Measurements from ENCODE around the gene PAM. TPM values are rescaled to one million over a fixed set of nuclear protein-coding genes. Genes with fewer than 3 reads are reported as not detected.

The PAM gene
- total RNA-seq, 1 experiment from 2014 or later = 90.0 TPM

GRCh38 chr5:102792705-102793104 lies 37.6 kb downstream of the PAM start:
- ATAC-seq = 0 out of 2 replicates have a peak, but pooled peaks have one; percentile 24

GRCh38 chr5:102794047-102794446 lies 38.9 kb downstream of the PAM start:
- Histone ChIP-seq H3K4me1 (ENCODE audit: insufficient read depth, low read length) (peaks cover 24% of the 10 kb centered on the region), H3K27me3 (ENCODE audit: low read length) (no peaks in the 10 kb centered on the region), H3F3A (ENCODE audit: low read length, unreplicated experiment) (no peaks in the 10 kb centered on the region), H4K20me1 (ENCODE audit: low read length) (no peaks in the 10 kb centered on the region), H3K79me2 (ENCODE audit: low read length) (no peaks in the 10 kb centered on the region), H3K36me3 (ENCODE audit: low read depth, low read length) (no peaks in the 10 kb centered on the region), H3K4me2 (ENCODE audit: low read length) (0 out of 2 replicates have a peak overlapping the region, but pooled peaks have one; percentile 15), H3K9me2 (replicated peaks; ENCODE audit: low read length) (no peaks in the 10 kb centered on the region), H3K9me3 (ENCODE audit: low read length) (no peaks in the 10 kb centered on the region), H3K4me3 (ENCODE audit: low read length) (no peak overlapping the region), H2AFZ (ENCODE audit: low read length) (no peak overlapping the region), H3K9ac (ENCODE audit: low read length) (no peak overlapping the region), H3K27ac (ENCODE audit: low read length) (no peak overlapping the region)
- ChIA-PET CTCF (interaction anchor here (0.5 to 1.4 kb wide), 2 partner anchors 61 to 63 kb away, joined by 3 to 5 read pairs; no protein-coding TSS in a partner anchor), POLR2A (ENCODE audit: unreplicated experiment) (interaction anchor here (0.8 kb wide), 1 partner anchor 715 kb away, joined by 3 read pairs; no protein-coding TSS in a partner anchor)
- ATAC-seq (peak; percentile 10; the same call in 1 of the 2 replicates), DNase-seq (no peak)
- intact Hi-C loops (cut with micrococcal nuclease) = loop anchor here (1.0 to 5.0 kb wide), 3 partner anchors 62 to 212 kb away; no protein-coding TSS in a partner anchor
- BruUV-seq (replicated peaks) = no TSS peak
- TF ChIP-seq CTCF (conservative IDR thresholded peaks at IDR 0.05; ENCODE audit: low read depth, low read length) (no peak), EZH2 (IDR thresholded peaks at IDR 0.05; ENCODE audit: low read length, unreplicated experiment) (no peak), EZH2phosphoT487 (IDR thresholded peaks at IDR 0.05; ENCODE audit: borderline replicate concordance, low read length) (no peak)

More at GRCh38 chr5:102792705-102793104, 37.6 kb downstream of the PAM start:
- H3K36me3 ChIP-seq (ENCODE audit: low read depth, low read length) = no peaks in the 10 kb centered on the region
- H3K9me3 ChIP-seq (ENCODE audit: low read length) = no peaks in the 10 kb centered on the region
- no peaks in the 10 kb centered on the region for H3K27me3 ChIP-seq (ENCODE audit: low read length)
- H3K9ac ChIP-seq (ENCODE audit: low read length) = no peak overlapping the region
- DNase-seq = peak; percentile 66
- H3K4me2 ChIP-seq (ENCODE audit: low read length) = no peak overlapping the region
- no TSS peak for BruUV-seq (replicated peaks)
- no peaks in the 10 kb centered on the region for H3K9me2 ChIP-seq (replicated peaks; ENCODE audit: low read length)
- H3K4me3 ChIP-seq (ENCODE audit: low read length) = no peak overlapping the region
- no peaks in the 10 kb centered on the region for H3K79me2 ChIP-seq (ENCODE audit: low read length)
- CTCF ChIA-PET = no interaction called here
- intact Hi-C loops (cut with micrococcal nuclease) = loop anchor here (5.0 kb wide), 1 partner anchor 210 kb away; no protein-coding TSS in a partner anchor
- TF ChIP-seq EZH2 (IDR thresholded peaks at IDR 0.05; ENCODE audit: low read length, unreplicated experiment) = no peak
- TF ChIP-seq CTCF (conservative IDR thresholded peaks at IDR 0.05; ENCODE audit: low read depth, low read length) = peak; percentile 92
- peaks cover 24% of the 10 kb centered on the region for H3K4me1 ChIP-seq (ENCODE audit: insufficient read depth, low read length)
- H2AFZ ChIP-seq (ENCODE audit: low read length) = no peak overlapping the region
- POLR2A ChIA-PET (ENCODE audit: unreplicated experiment) = no interaction called here
- H3F3A ChIP-seq (ENCODE audit: low read length, unreplicated experiment) = no peaks in the 10 kb centered on the region
- no peak overlapping the region for H3K27ac ChIP-seq (ENCODE audit: low read length)
- no peaks in the 10 kb centered on the region for H4K20me1 ChIP-seq (ENCODE audit: low read length)

- H2AFZ ChIP-seq (ENCODE audit: low read length) = no peak overlapping the region
- H3K79me2 ChIP-seq (ENCODE audit: low read length) = no peaks in the 10 kb centered on the region
- H3K9ac ChIP-seq (ENCODE audit: low read length) = no peak overlapping the region
- H3K27me3 ChIP-seq (ENCODE audit: low read length) = no peaks in the 10 kb centered on the region
- ATAC-seq (peak; percentile 83), DNase-seq (peak; percentile 56)
- H3F3A ChIP-seq (ENCODE audit: low read length, unreplicated experiment) = no peaks in the 10 kb centered on the region
- no peak overlapping the region for H3K4me3 ChIP-seq (ENCODE audit: low read length)
- no peaks in the 10 kb centered on the region for H3K36me3 ChIP-seq (ENCODE audit: low read depth, low read length)
- BruUV-seq (replicated peaks) = no TSS peak
- ChIA-PET POLR2A (ENCODE audit: unreplicated experiment) (interaction anchor here (0.7 to 0.8 kb wide), 2 partner anchors 221 to 714 kb away, joined by 3 to 5 read pairs; no protein-coding TSS in a partner anchor), CTCF (interaction anchor here (0.5 to 1.4 kb wide), 4 partner anchors 15 to 461 kb away, joined by 3 to 5 read pairs (median 3); no protein-coding TSS in a partner anchor)
- no peaks in the 10 kb centered on the region for H4K20me1 ChIP-seq (ENCODE audit: low read length)
- peaks cover 24% of the 10 kb centered on the region for H3K4me1 ChIP-seq (ENCODE audit: insufficient read depth, low read length)
- H3K9me2 ChIP-seq (replicated peaks; ENCODE audit: low read length) = no peaks in the 10 kb centered on the region
- H3K4me2 ChIP-seq (ENCODE audit: low read length) = peak overlapping the region; percentile 15; the same call in 1 of the 2 replicates
- intact Hi-C loops (cut with micrococcal nuclease) = loop anchor here (1.0 to 5.0 kb wide), 3 partner anchors 61 to 213 kb away; no protein-coding TSS in a partner anchor
- TF ChIP-seq EZH2 (IDR thresholded peaks at IDR 0.05; ENCODE audit: low read length, unreplicated experiment) = no peak
- no peaks in the 10 kb centered on the region for H3K9me3 ChIP-seq (ENCODE audit: low read length)
- no peak overlapping the region for H3K27ac ChIP-seq (ENCODE audit: low read length)
These were observed 39.7 kb downstream of the PAM start for GRCh38 chr5:102794677-102795331.

Measured in PC-3 (cell line).